ENCODE measurements around the gene KCNMA1.

GRCh38 chr10:77666821-77667220, 29.2 kb upstream of the KCNMA1 start:
- TF ChIP-seq POLR2AphosphoS5 (IDR thresholded peaks at IDR 0.05) = no peak
- TF ChIP-seq, protein P1, sequence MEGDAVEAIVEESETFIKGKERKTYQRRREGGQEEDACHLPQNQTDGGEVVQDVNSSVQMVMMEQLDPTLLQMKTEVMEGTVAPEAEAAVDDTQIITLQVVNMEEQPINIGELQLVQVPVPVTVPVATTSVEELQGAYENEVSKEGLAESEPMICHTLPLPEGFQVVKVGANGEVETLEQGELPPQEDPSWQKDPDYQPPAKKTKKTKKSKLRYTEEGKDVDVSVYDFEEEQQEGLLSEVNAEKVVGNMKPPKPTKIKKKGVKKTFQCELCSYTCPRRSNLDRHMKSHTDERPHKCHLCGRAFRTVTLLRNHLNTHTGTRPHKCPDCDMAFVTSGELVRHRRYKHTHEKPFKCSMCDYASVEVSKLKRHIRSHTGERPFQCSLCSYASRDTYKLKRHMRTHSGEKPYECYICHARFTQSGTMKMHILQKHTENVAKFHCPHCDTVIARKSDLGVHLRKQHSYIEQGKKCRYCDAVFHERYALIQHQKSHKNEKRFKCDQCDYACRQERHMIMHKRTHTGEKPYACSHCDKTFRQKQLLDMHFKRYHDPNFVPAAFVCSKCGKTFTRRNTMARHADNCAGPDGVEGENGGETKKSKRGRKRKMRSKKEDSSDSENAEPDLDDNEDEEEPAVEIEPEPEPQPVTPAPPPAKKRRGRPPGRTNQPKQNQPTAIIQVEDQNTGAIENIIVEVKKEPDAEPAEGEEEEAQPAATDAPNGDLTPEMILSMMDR (IDR thresholded peaks at IDR 0.05) = no peak
- no peak for TF ChIP-seq EP300 (IDR thresholded peaks at IDR 0.05)
